GM12865 (cell line): ENCODE measurements around the gene NEU3.
A peak's percentile ranks its signal among the peaks of the same experiment; 100 is the strongest.

Experiments used
- DNase-seq: peaks from one replicate; pipeline ENCODE4 v3.0.0; 2010; ENCODE audit warnings: low read depth
- H3K4me3 ChIP-seq: 2 replicates; pipeline ENCODE4 v1.5.1; 2011; ENCODE audit warnings: mild to moderate bottlenecking, low read depth, low read length, control low read depth
- CTCF ChIP-seq: IDR thresholded peaks from 2 replicates; pipeline ENCODE4 v1.5.1; 2011; ENCODE audit warnings: low read length, control low read depth, low read depth, inconsistent platforms; ENCODE audit not compliant: insufficient read depth; ENCODE audit errors: missing control alignments

Gene NEU3

GRCh38 chr11:74988541-74989259, at the start of gene NEU3:
Gene NEU3, plus strand, starts transcription at chr11:74988933. Its CDS starts 128 bp downstream, at chr11:74989061.
- no peak for TF ChIP-seq CTCF
- peak; percentile 93 for DNase-seq
- H3K4me3 ChIP-seq: peak within 1 kb of the TSS; percentile 93

GRCh38 chr11:74941492-74941891, 47.2 kb upstream of the NEU3 start:
- no peak overlapping the region for H3K4me3 ChIP-seq
- no peak for DNase-seq
- TF ChIP-seq CTCF: no peak

- no peak overlapping the region for H3K4me3 ChIP-seq
- no peak for TF ChIP-seq CTCF
- no peak for DNase-seq
These were observed 46.5 kb upstream of the NEU3 start for GRCh38 chr11:74942073-74942759.

- no peak for TF ChIP-seq CTCF
- no peak for DNase-seq
- peak overlapping the region; percentile 89 for H3K4me3 ChIP-seq
These were observed 40.2 kb upstream of the NEU3 start for GRCh38 chr11:74948546-74948897.

- H3K4me3 ChIP-seq: peak within 1 kb of the TSS; percentile 89
- peak; percentile 99 for DNase-seq
- no peak for TF ChIP-seq CTCF
These were observed 39.6 kb upstream of the NEU3 start, which contains the start of the genes SPCS2 and XRRA1 for GRCh38 chr11:74948898-74949752. Gene SPCS2, plus strand, starts transcription at chr11:74949266. Its CDS starts 20 bp downstream, at chr11:74949286. Gene XRRA1, minus strand, starts transcription at chr11:74949091. Its CDS starts 8,213 bp downstream, at chr11:74940878.

GRCh38 chr11:74949753-74950137, 39.0 kb upstream of the NEU3 start:
- peak overlapping the region; percentile 86 for H3K4me3 ChIP-seq
- no peak for TF ChIP-seq CTCF
- DNase-seq: no peak
